MM.1S (cell line): Measurements from ENCODE around the gene MARCO.

Experiments
- CTCF ChIP-seq: fragments of 300-600 bp; sonication (generic); IDR thresholded peaks from 2 replicates; pipeline ENCODE4 v1.5.1; 2016; ENCODE audit warnings: antibody characterized with exemption, low read length, mixed read lengths
- EZH2 ChIP-seq: fragments of 300-600 bp; sonication (generic); optimal IDR thresholded peaks from 2 replicates; pipeline ENCODE3; 2017; ENCODE audit warnings: low read depth, mild to moderate bottlenecking, antibody characterized with exemption, low read length, mixed read lengths

- TF ChIP-seq CTCF (no peak), EZH2 (no peak)
These were observed 62.6 kb downstream of the MARCO start for GRCh38 chr2:119004602-119005001.
